Thyroid gland (tissue), 4 donors: ENCODE results near the gene WNT2. TPM values are rescaled to one million over a fixed set of nuclear protein-coding genes. Genes with fewer than 3 reads are reported as not detected.

Source experiments
- DNase-seq, 2 donors: peaks; one replicate each; pipeline ENCODE4 v3.0.0-alpha.2; 2019
- H3K27ac ChIP-seq, 3 donors: fragments of 200-600 bp; sonication (generic); 1 replicate in 2 of 3; 2 replicates in 1 of 3; pipeline ENCODE4 v1.5.1; 2016 to 2019; ENCODE audit warnings: mild to moderate bottlenecking in 1 of 3, moderate library complexity in 1 of 3
- H3K27me3 ChIP-seq: fragments of 200-600 bp; sonication (generic); one replicate; pipeline ENCODE4 v1.5.1; 2019
- H3K36me3 ChIP-seq, 2 donors: fragments of 200-600 bp; sonication (generic); one replicate each; pipeline ENCODE4 v1.5.1; 2016 to 2019
- H3K4me1 ChIP-seq, 2 donors: fragments of 200-600 bp; sonication (generic); one replicate each; pipeline ENCODE4 v1.5.1; 2017 to 2019
- H3K4me3 ChIP-seq, 3 donors: fragments of 200-600 bp; sonication (generic); replicated peaks in 1 of 3; 1 replicate in 2 of 3; 2 replicates in 1 of 3; pipeline ENCODE4 v1.5.1; 2016; ENCODE audit warnings: mild to moderate bottlenecking in 1 of 3
- H3K9me3 ChIP-seq: fragments of 200-600 bp; sonication (generic); one replicate; pipeline ENCODE4 v1.5.1; 2017
- CTCF ChIP-seq, 6 experiments: fragments of 200-600 bp in 3 of 6; fragments of 450-650 bp in 3 of 6; sonication (generic) in 3 of 6; IDR thresholded peaks; one replicate each; pipeline ENCODE4 v1.5.1; 2016 to 2019; ENCODE audit warnings: antibody characterized with exemption in 6 of 6, mild to moderate bottlenecking in 2 of 6, inconsistent platforms in 1 of 6, moderate library complexity in 1 of 6
- POLR2A ChIP-seq, 2 donors: fragments of 450-650 bp; IDR thresholded peaks; one replicate each; pipeline ENCODE4 v1.6.1; 2017; ENCODE audit warnings: antibody characterized with exemption in 2 of 2, mild to moderate bottlenecking in 2 of 2, moderate library complexity in 1 of 2
- WGBS, 2 donors: methylation state at CpG; one replicate each; pipeline ENCODE4 v1.1.5; 2017; 5-methylcytosine and 5-hydroxymethylcytosine counted together
- intact Hi-C: fragments of 100-400 bp; cut with DNase I; formaldehyde crosslinking; loops from one replicate; pipeline ENCODE4 v1.15.1; 2023
- total RNA-seq, 4 donors: library from RNA; depleted of rRNA; stranded (reverse); fragments of >200 nt; gene quantifications; one replicate each; pipeline ENCODE4 v1.2.3, GENCODE V29; 2016

WNT2 gene
- total RNA-seq: under 1 TPM in 2 of 4 donors, not detected in 2; 0.13 to 0.89 TPM

DNA sequence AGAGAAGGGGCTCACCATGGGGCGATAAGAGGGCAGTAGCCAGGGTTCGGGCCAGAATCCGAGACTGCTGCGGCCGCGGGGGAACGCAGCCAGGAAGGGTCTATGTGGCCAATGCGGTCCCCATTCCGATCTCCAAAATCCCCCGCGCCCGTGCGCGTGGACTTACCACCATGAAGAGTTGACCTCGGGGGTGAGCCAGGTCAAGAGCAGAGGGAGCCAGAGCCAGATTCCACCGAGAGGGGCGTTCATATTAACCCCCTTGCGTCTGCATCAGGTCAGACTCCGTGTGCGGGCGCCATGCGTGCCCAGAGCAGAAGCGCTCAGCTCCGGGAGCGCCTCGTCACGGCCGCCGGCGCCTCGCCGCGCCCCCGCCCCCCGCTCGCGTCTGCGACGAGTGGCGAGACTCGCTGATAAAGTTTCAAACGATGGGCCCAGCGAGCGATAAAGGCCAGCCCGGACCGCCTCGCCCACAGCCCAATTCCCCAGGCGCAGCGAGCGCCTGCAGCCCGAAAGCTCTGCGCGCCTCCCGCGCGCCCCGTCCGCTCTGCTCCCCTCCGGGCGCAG, at the start of gene WNT2:
Gene WNT2 (minus strand): TSS at position 318 of the 564 bp plus-strand sequence. CDS start 69 bp downstream, at position 249.
- Histone ChIP-seq H3K9me3 (no peaks in the 10 kb centered on the region), H3K36me3 (no peaks in the 10 kb centered on the region), H3K27me3 (peaks cover 4% of the 10 kb centered on the region), H3K4me1 (peaks cover 9 to 19% of the 10 kb centered on the region in 2 donors), H3K4me3 (peak within 1 kb of the TSS in 2 of 3 donors; percentile 9 to 25), H3K27ac (no peak within 1 kb of the TSS)
- TF ChIP-seq CTCF (IDR thresholded peaks at IDR 0.05) (no peak), POLR2A (IDR thresholded peaks at IDR 0.05) (no peak)
- DNase-seq: no peak
- WGBS, 2 donors: 1 to 2% methylated on average over 18 to 38 of the region's 60 CpGs
- intact Hi-C loops: no loop called here

- Histone ChIP-seq H3K4me1 (no peaks in the 10 kb centered on the region), H3K36me3 (no peaks in the 10 kb centered on the region), H3K9me3 (no peaks in the 10 kb centered on the region), H3K27me3 (no peaks in the 10 kb centered on the region), H3K4me3 (no peak overlapping the region), H3K27ac (no peak overlapping the region)
- no peak for DNase-seq
- no peak for TF ChIP-seq CTCF (IDR thresholded peaks at IDR 0.05)
- TF ChIP-seq POLR2A (IDR thresholded peaks at IDR 0.05): no peak
- intact Hi-C loops: no loop called here
- WGBS, 2 donors: 80 to 81% methylated on average over 1 of the region's 1 CpG
Observed at GRCh38 chr7:117372073-117372472, 49.2 kb upstream of the WNT2 start.

DNA sequence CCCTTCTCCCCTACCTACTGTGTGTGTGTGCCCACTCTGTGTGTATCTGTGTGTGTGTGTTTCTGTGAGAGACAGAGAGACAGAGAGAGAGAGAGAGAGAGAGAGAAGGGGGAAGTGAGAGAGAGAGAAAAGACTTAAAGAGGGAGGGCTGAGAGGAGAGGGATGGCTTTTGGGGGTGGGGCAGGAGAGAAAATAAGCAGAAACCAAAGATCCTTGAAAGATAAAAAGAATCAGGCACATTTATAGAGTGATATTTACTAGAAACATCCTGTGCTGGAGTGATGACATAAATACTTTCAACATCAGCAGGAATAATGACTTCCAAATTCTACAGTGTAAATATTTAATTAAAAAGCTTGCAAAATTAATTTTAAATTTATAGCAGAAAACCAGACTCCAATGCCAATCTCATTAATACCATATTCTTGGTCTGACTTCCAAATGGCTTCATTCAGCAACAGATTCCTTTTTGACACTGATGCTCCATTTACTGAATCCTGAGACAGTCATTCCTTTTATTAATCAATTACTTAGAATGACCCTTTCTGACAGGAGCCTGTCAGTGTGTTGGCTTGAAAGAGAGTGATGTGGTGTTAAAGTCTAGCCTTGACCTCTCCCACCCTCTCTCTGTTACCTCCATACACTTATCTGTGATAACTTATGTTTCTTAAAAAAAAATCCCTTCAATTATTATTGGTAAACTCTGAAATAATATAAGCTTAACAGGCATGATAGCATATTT, 41.7 kb upstream of the WNT2 start:
- no peak overlapping the region for H3K4me3 ChIP-seq
- H3K9me3 ChIP-seq: no peaks in the 10 kb centered on the region
- TF ChIP-seq POLR2A (IDR thresholded peaks at IDR 0.05) (no peak), CTCF (IDR thresholded peaks at IDR 0.05) (no peak)
- intact Hi-C loops: no loop called here
- H3K36me3 ChIP-seq: no peaks in the 10 kb centered on the region
- H3K27me3 ChIP-seq: no peaks in the 10 kb centered on the region
- no peak overlapping the region for H3K27ac ChIP-seq
- H3K4me1 ChIP-seq: no peaks in the 10 kb centered on the region
- no peak for DNase-seq

GRCh38 chr7:117362294-117362888, 39.5 kb upstream of the WNT2 start:
- H3K4me3 ChIP-seq: no peak overlapping the region
- no peak for DNase-seq
- no peaks in the 10 kb centered on the region for H3K4me1 ChIP-seq
- H3K27me3 ChIP-seq: no peaks in the 10 kb centered on the region
- no peak overlapping the region for H3K27ac ChIP-seq
- H3K36me3 ChIP-seq: no peaks in the 10 kb centered on the region
- TF ChIP-seq POLR2A (IDR thresholded peaks at IDR 0.05) (no peak), CTCF (IDR thresholded peaks at IDR 0.05) (no peak)
- intact Hi-C loops: no loop called here
- no peaks in the 10 kb centered on the region for H3K9me3 ChIP-seq

DNA sequence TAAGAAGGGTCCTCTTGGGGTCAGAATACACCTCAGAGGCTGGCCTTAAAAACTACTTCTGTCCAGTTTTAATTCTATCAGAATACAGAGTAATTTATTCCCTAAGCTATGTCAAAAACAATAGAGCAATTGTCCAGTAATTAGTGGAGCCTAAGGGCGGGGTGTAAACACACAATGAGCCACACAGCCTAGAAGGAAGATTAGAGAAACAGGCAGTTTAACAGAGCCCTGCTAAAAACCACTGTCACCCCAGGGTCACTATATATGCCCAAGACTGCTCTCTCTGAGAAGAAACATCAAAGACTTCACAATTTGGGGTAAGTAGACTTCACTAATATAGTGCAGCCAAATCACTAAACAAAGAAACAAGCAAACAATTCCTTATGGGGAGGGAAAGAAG, 27.2 kb upstream of the WNT2 start:
- 83 to 91% methylated on average over 1 of the region's 1 CpG for WGBS, 2 donors

More for the DNA sequence above, 27.2 kb upstream of the WNT2 start:
- DNase-seq: no peak
- H3K27me3 ChIP-seq: no peaks in the 10 kb centered on the region
- H3K9me3 ChIP-seq: no peaks in the 10 kb centered on the region
- no peaks in the 10 kb centered on the region for H3K36me3 ChIP-seq
- no peak overlapping the region for H3K4me3 ChIP-seq
- H3K4me1 ChIP-seq: no peaks in the 10 kb centered on the region
- no peak overlapping the region for H3K27ac ChIP-seq
- no peak for TF ChIP-seq CTCF (IDR thresholded peaks at IDR 0.05)
- TF ChIP-seq POLR2A (IDR thresholded peaks at IDR 0.05): no peak
- intact Hi-C loops: no loop called here
